GM19324 (cell line): ENCODE measurements around the gene SERTAD3.
"Not testable (repeated sequence)": the region's sequence is repeated elsewhere in the genome, so short reads cannot be mapped to it uniquely, and the experiment has no call there.

Experiments
- ATAC-seq: cut with Tn5 transposase; IDR thresholded peaks from one replicate; pipeline ENCODE4 v1.9.1; 2021; ENCODE audit warnings: mild to moderate bottlenecking, moderate library complexity; ENCODE audit not compliant: unreplicated experiment, low FRiP score

SERTAD3 gene

DNA sequence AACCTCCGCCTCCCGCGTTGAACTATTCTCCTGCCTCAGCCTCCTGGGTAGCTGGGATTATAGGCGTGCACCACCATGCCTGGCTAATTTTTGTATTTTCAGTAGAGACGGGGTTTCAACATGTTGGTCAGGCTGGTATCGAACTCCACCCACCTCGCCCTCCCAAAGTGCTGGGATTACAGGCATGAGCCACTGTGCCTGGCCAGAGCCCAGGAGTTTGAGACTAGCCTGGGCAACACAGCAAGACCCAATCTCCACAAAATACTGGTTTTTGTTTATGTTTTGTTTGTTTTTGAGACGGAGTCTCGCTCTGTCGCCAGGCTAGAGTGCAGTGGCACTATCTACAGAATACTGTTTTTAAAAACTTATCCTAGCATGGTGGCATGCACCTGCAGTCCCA is 13.9 kb downstream of the SERTAD3 start:
- not testable (repeated sequence) for ATAC-seq

DNA sequence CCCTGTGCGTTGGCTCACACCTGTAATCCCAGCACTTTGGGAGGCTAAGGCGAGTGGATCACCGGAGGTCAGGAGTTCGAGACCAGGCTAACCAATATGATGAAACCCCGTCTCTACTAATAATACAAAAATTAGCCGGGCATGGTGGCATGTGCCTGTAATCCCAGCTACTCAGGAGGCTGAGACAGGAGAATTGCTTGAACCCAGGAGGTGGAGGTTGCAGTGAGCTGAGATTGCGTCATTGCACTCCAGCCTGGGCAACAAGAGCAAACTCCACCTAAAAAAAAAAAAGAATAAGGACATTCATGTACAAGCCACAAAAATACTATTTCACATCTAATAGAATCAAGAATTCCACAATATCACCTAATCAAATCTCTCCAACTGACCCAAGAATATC is 15.9 kb downstream of the SERTAD3 start:
- ATAC-seq, result not testable (repeated sequence)

DNA sequence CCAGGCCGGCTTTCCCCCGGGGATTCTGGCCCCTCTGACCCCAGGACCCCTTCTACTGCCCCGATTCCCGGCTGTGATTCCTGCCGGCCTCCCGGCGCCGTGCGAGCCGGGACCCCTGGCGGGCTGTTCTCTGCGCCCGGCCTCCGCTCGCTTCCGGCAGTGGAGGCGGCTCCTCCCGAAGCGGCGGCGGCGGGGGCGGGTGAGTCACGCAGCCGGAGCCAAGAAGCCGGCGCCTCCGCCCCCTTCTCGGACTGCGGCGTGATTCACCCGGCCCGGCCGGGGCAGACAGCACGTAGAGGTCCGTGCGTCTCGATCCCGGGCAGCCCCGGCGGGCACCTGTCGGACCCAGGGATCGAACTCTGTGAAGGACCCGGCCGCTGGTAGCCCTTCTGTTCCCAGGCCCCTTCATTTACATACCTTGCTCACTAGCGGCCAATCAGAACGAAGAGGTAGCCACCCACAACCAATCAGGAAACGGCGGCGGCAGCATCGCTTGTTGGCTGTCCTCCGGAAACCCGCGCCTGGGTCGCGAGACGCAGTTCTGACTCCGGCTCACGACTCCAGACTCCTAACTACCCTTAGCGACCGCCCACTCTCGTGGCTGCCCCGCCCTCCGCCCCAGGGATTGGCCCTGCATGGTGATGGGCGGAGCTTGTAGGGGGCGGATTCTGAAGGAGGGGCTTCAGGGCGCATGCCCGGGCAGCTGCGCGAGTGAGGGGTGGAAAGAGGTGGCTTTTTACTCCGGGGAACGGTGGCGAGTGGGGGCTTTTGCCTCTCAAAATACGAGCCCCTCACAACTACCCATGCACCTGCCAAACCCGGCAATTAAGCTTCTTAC is 18.5 kb downstream of the SERTAD3 start, which contains the start of gene SERTAD1:
SERTAD1 (minus strand) TSS at position 543 of the 838 bp plus-strand sequence. CDS start 2,446 bp downstream, outside the sequence.
- ATAC-seq, result peak; percentile 89

DNA sequence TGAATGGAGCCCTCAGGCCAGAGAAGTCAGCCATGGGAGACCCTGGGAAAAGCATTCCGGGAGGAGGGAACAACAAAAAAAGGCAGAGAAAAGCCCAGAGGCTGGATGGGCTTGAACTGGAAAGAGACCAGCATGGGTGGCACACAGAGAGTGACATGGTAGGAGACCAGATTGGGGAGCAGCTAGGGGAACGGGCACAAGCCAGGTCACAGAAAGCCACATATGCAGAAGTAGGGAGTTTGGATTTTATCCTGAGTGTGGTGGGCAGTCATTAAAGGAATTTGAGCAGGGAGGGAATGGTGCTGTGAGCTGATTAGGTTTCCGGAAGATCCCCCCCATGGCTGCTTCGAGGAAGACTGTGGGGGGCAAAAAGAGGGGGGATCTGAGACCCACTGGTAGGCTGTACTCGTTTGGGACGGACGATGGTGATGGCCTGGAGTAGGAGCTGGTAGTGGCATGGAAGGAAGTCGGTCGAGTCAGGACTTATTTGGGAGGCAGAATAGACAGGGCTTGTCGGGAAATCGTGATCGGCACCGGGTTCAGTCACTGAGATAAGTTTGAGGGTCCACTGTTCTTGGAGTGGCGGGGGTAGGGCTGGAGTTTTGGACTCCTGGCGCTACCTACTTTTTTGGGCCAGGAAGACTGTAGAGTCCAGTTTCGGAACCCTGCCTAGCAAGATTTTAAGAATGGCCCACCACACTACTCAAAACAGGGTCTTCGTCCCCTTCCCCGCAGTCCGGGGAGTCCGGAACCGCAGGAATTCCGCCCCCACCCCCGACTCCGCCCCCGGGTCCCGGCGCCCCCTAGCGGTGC is 19.3 kb downstream of the SERTAD3 start:
- no peak for ATAC-seq

DNA sequence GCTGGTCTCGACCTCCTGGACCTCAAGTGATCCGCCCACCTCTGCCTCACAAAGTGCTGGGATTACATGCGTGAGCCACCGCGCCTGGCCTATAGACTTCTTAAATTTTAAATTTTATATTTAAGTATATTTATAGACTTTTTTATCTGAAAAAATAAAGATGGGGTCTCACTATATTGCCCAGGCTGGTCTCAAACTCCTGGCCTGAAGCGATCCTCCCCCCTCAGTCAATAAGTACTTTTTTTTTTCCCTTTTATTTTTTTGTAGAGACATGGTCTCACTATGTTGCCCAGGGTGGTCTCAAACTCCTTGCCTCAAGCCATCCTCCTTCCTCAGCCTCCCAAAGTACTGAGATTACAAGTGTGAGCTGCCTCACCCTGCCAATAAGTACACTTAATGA is 20.2 kb downstream of the SERTAD3 start:
- no peak for ATAC-seq

DNA sequence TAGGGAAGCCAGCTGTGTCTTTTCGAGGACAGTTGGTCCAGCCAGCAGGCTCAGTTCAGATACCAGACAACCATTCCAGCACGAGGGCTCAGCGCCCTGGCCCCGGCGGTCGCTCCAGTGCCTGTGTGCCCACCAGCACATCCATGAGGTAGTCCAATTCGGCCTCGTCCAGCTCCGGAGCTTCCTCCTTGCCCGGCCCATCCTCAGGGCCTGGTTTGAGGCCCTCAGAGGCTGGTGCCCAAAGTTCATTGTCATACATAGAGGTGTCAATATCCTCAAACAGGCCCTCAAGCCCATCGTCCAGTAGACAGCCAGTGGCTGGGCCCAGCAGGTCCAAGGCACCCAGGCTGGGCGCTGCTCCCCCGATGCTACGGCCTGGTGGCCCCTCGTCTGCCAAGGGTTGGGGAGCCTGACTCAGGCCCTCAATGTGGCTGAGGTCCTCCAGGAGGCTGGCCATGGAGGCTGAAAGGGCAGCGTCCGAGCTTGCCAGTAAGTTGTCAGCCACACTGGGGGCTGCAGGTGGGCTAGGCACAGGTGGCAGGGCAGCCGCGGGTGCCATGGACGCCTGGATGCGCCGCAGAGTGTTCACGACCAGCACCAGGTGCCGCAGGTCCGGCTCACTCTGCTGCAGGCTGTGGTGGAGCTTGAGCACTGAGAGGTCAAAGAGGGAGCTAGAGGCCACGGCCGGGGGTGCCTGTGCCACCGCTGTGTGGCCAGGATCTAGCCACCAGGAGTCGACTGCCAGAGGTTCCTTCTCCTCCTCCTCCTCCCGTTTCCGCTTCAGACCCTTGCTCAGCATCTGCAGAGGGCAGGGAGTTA is 21.2 kb downstream of the SERTAD3 start:
- ATAC-seq, result no peak

DNA sequence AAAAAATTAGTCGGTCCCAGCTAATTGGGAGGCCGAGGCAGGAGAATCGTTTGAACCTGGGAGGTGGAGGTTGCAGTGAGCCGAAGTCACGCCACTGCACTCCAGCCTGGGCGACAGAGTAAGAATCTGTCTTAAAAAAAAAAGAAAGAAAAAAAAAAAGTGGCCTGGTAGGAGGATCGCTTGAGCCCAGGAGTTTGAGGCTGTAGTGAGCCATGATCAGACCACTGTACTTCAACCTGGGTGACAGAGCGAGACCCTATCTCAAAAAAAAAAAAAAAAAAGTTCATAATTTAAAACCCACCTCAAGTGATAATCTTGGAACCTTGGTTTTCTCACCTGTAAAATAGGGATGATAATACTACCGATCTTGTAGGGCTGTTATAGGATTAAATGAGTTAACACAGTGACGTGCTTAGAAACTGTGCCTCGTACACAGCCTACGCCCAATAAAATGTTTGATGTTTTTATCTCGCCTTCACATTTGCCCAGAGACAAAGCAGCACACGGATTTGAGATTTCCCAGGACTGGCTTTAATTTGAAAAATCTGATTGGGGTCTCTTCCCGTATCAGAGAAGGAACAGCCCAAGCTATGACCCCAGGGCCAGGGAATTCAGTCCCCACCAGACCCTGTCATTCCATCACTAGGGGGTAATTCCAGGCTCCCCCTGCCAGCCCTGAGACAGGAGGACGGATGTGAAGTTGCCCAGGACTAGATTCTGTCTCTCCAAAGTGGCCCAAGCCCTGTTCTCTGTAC is 22.0 kb downstream of the SERTAD3 start:
- ATAC-seq, result no peak

DNA sequence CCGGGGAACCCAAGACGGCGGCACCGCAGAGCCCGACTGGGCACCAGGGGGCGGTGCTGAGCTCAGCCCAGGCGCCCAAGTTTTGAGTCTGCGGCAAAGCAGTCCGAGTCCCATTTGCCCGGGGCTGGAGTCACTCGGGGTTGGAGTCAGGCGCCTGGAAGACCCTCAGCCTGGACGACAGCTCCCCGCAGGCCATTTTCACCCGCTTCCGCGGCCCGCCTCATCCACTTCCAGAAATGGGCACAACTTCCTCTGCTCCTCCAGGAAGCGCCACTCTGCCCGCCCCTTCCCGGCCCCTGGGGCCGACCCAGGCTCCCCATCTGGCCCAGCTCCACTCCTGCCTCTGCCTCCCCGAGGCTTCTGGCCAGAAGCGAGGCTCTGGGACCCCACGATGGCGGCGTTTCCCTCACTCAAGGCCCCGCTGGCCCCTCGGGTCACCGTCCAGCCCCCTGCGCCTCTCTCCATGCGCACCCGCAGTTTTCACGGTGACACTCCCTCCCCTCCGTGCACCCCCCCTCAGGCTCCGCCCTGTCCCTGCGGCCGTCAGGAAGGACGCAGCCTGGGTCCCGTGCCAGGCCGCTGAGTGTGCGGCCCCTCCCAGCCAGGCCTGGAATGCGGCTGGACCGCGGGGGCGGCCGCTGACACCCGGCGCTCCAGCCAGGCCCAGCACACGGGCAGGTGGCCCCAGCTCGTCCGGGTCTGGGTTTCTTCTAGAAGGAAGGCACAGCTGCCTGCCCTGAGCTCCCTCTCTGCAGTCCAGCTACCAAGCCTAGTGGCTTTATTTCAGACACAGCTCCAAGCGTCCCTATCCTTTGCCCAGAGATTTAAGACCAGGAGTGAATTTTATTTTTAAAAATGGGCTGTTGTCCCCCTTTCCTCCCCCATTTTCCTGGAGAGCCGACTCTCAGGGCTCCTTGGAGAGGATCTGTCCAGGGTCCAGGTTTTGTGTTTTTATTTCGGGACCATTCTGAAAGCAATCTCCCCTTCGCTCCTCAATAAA is 23.1 kb downstream of the SERTAD3 start:
- ATAC-seq, result peak; percentile 43

DNA sequence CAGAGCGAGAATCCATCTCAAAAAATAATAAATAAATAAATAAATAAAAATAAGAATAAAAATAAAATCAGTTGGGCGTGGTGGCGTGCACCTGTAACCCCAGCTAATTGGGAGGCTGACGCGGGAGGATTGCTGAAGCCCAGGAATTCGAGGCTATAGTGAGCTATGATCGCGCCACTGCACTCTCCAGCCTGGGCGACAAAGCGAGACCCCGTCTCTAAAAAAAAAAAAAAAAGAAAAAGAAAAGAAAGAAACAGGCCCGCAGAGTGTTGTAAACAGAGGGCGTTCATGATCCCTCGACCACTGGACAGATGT is 23.7 kb downstream of the SERTAD3 start:
- ATAC-seq, result no peak

DNA sequence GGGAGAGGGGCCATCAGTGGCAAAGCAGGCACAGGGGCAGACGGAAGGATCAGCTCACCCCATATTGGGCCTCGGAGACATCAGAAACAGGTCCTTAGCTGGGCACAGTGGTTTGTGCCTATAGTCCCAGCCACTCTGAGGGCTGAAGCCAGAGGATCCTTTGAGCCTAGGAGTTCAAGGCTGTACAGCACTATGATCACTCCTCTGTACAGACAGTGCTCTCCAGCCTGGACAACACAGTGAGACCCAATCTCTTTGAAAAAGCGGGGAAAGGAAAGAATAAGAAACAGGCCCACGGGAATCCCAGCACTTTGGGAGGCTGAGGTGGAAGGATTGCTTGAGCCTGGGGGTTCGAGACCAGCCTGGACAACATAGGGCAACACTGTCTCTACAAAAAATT is 24.4 kb downstream of the SERTAD3 start:
- no peak for ATAC-seq

DNA sequence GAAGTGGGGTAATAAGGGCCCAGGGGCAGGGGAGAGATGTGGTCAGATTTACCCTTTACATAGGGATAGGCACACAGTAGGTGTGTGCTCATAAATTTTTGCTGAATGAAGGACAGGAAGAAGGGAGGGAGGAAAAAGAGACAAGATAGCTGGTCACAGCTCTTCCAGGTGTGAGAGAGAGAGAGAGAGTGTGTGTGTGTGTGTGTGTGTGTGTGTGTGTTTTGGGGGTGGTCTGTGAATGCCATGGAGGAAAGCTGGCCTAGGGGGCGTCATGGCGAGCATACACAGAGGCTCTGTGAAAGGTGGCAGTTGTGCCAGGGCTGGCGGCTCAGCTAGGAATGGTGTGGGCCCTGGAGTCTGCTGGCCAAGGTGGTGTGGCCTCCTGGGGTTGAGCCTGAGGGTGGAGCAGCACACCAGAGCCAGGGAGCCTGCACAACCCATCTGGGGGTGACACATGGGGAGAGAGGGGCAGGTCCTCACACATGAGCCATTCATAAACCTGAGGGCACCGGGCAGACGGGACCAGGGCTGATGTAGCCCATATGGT is 25.0 kb downstream of the SERTAD3 start:
- ATAC-seq, result no peak

DNA sequence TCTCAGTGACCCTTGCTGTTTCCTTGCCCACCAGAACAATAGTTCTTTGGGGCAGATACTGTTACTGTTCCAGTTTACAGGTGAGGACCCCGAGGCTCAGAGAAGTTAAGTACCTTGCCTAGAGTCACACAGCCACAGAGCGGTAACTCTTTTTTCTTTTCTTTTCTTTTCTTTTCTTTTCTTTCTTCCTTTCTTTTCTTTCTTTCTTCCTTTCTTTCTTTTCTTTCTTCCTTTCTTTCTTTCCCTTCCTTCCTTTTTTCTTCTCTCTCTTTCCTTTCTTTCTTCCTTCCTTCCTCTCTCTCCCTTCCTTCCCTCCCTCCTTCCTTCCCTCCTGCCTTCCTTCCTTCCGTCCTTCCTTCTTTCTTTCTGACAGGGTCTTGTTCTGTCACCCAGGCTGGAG is 26.1 kb downstream of the SERTAD3 start:
- no peak for ATAC-seq

DNA sequence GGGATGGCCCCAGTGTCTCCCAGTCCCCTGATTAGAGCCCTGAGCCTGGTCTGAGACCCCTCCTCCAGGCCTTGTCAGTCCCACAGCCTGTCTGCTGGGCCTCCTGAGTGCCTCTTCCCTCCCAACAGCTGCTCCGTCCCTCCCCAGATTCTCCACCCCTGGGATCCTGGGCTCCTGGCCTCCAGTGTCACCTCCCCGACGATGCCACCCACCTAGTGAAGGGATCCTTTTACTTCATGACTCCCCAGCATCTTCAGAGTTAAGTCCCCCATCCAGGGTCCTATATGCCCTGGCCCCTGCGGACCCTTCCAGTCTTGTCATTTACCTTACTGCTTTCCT is 26.5 kb downstream of the SERTAD3 start:
- ATAC-seq, result no peak

DNA sequence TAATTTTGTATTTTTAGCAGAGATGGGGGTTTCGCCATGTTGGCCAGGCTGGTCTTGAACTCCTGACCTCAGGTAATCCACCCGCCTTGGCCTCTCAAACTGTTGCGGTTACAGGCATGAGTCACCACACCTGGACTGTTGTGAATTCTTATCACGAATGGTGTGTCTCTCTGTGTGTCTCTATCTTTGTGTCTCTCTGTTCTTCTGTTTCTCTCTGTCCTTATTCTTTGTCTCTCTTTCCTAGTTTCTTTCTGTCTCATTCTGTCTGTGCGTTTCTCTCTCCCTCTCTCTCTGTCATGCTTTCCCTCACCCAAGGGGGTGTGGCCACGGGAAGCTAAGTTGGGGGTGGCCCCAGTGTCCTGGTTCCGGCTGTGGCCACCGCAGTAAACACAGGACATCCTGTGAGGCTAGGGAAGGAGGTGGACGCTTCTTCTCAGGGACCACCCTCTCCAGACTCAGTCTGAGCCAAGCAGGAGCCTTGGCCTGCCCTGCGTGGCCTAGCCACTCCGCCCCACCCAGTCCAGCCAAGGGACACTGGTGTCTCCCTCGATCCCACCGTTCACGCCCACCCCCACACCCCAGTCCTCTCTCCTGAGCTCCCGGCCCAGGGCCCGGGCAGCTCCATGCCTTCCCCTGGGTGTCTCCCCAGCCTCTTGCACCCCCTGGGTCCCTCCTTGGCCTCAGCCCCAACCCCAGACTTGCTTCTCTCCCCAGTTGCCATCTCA is 27.1 kb downstream of the SERTAD3 start:
- no peak for ATAC-seq

DNA sequence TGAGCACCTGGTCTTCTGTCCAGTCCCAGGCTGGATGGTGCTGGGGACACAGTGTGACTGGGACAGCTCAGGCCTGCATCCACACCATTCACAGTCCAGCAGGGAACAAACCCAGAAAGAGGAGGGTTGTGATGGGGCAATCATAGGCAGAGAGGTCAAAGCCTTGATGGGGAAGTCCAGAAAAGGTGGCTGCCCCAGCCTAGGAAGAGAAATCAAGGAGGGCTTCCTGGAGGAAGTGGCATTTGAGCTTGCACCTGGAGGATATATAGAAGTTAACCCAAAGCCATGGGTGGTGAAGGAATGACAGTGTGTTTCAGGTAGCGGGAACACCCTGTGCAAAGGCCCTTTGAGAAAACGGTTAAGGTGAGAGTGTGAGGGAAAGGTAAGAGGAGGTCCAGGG is 28.4 kb downstream of the SERTAD3 start:
- no peak for ATAC-seq

DNA sequence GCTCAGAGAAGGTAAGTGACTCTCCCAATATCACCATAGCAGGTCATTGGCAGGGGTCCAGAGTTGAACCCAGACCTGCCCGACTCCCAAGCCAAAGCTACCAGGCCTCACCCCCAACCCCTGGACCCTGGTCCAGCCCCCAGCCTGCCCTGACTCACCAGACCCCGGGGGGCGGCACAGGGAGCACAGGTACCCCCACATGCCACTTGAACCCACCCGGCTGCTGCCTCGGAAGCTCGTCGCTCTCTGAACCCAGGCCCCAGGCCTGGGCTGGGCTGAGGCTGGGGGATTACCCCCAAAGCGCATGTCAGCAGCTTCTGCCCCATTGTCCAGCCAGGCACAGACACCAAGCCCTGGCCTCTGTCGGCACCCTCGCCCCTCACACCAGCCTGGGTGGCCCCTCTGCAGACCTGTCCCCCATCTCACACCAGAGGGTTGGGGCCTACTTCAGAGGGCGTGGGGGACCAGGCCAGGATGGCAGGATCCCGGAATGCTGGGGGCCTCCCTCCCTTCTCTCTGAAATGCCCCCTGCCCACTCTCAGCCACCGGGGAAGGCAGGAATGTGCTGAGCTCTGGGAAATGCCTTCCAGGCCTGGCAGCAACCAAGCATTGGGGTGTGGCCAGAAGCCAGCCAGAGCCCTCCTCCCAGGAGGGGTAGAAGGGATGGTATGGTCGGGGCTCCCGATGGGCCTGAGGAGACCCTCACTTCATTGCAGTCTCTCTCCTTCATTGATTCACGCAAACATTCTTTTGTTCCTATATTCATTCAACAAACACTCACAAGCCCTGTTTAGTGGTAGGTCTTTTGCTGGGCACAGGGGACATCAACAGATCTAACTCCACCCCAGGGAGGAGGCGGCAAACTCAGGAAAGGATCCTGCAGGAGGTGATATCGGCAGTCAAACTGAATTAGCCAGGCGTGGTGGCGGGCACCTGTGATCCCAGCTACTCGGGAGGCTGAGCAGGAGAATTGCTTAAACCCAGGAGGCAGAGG is 29.3 kb downstream of the SERTAD3 start:
- ATAC-seq, result no peak

DNA sequence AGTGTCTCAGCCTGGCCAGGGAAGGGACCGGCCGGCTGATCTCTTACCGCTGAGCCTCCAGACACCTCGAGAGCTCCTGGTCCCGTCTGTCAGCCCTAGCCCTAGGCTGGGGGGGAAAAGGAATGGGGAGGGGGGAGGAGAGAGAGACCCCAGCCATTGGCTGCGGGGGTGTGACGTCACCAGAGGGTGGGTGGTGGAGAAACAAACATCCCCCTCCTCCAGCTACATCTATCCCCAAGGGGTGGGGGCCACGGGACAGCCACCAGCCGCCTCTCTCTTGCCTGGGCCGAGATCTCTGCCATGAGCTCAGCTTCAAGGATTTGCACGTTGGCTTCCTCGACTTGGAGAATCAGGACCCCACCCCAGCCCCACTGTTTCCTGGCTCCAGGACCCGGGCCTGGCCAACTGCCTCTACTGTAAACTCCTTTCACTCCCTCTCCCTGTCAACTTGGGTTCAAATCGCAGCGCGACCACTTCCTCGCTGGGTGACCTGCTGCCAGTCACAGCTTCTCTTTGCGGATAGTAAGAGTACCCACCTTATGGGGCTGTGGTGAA is 30.8 kb downstream of the SERTAD3 start, which contains the start of gene PRX:
PRX (minus strand) TSS at position 88 of the 555 bp plus-strand sequence. CDS start 5,446 bp downstream, outside the sequence.
- no peak for ATAC-seq
